HG02610 (cell line): ENCODE measurements around the gene DYSF.

Experiments used
- ATAC-seq: cut with Tn5 transposase; IDR thresholded peaks from one replicate; pipeline ENCODE4 v1.9.1; 2021; ENCODE audit warnings: mild to moderate bottlenecking, moderate library complexity; ENCODE audit not compliant: unreplicated experiment

Gene DYSF

GRCh38 chr2:71526141-71526540 lies 72.8 kb downstream of the DYSF start:
- ATAC-seq = no peak

GRCh38 chr2:71526975-71527374 lies 73.6 kb downstream of the DYSF start:
- no peak for ATAC-seq

DNA sequence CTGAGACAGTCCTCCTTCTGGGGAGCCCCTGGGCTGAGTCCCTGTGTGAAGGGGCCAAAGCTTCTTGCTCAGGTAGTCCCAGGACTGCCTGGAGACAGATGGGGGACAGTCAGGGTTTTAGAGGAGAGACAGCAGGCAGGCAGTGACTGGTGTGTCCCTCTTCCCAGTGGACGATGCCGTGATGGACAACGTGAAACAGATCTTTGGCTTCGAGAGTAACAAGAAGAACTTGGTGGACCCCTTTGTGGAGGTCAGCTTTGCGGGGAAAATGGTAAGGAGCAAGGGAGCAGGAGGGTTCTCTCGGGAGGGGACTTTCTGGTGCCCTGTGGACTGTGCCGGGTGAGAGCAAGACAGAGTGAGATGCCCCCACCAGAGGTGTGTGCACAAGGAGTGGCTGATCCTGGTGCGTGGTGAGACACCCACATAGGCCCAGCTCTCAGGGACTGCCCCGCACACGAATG lies 74.8 kb downstream of the DYSF start:
- ATAC-seq = no peak

GRCh38 chr2:71528749-71529148 lies 75.4 kb downstream of the DYSF start:
- no peak for ATAC-seq

DNA sequence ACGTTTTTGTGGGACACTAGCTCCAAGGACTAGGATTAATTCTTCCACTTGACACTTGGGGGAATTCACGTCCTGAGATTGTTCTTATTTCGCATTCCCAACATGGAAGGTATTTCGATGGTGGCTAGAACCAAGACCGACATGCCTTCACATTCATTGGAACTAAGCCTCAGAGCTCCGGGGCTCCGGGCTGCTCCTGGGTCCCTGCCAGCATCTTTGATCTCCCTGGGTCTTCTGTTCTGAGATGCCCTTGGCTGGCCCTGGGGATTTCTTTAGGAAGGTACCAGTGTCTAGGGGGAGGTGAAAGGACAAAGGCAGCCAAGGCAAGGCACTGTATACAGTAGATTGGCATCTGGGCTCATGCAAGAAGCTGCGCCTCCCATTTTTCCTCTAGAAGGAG lies 76.8 kb downstream of the DYSF start:
- ATAC-seq = no peak

- ATAC-seq = no peak
Measured at GRCh38 chr2:71530641-71531332, 77.4 kb downstream of the DYSF start.

GRCh38 chr2:71531522-71532047 lies 78.2 kb downstream of the DYSF start:
- ATAC-seq = no peak

DNA sequence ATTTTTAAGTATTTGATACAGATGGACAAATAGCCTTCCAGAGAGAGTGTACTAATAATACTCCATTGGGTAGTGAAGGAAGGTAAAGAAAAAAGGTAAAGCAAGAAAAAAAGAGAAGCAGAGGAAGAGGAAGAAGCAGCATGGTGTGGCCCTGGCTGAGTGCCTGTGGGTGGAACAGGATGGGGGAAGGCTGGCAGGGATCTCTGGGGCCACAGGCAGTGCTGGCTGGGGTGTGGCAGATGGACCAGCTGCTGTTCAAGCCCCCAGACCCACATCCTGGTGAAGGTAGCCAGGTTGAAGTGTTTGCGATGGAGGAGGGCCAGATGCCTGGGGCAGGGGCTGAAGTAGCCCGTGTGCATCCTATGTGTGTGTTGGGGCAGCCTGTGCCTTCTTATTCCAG lies 79.0 kb downstream of the DYSF start:
- no peak for ATAC-seq

DNA sequence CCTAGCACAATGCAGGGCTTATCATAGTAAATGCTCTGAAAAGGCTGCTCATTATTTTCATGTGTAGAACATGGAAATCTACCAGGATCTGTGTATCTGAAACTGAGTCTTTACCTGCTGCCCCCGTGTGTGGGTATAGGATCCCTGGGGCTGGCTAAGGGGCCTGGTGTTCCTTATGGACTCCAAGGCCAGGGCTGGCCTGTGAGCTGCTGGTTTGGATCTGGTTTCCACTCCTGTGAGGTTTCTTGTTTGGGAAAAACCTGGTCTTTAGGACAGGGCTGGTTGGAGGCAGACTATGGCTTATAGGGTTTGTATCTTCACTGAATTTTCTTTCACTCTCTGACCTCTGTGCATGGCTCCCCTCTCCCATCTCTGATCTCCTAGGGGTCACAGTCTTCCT lies 80.8 kb downstream of the DYSF start:
- ATAC-seq = no peak

GRCh38 chr2:71534826-71535225 lies 81.5 kb downstream of the DYSF start:
- ATAC-seq = no peak

- ATAC-seq = no peak
Measured at GRCh38 chr2:71535526-71535925, 82.2 kb downstream of the DYSF start.

- ATAC-seq = no peak
Measured at GRCh38 chr2:71536226-71536671, 82.9 kb downstream of the DYSF start.

DNA sequence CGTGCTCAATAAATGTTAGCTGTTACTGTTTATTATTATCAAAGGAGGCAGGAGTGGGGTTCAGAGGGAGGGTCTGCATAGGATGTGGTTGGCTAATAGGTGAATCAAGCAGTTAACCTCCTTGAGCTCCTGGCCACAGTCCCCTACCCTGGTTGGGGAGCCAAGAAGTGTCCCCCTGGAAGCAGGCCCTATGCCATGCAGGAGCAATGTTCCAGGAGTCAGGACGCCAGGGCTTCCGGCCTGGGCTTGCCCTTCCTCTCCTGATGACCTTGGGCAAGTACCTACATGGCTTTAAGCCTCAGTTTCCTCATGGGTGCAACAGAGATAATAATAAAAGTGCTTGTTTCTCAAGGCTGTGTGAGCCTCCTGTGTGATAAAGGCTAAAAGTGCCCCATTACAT lies 84.9 kb downstream of the DYSF start:
- ATAC-seq = no peak

DNA sequence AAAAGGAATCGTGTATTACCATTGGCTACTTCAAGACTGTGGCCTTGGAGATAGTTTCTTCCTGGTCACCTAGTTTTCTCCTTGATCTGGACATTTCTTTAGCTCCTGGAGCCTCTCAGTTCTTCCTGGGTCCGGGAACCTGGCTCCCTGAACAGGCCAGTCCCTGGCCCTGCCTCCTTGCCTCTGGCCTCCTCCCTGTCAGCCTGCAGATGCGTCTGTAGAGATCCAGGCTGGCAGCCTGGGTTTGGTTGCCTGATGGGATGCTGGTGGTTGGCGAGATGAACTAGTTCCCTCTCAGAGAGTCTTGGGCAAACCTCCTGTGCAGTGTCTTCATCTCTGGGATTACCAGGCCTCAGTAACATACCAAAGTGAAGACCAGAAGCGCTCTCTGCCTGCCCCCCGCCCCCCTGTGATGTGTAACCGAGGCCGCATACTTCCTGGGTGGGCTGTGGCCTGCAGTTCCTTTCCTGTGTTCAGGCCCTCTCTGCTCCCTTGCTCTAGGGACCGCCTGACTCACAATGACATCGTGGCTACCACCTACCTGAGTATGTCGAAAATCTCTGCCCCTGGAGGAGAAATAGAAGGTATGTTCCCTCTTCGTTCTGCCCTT lies 85.4 kb downstream of the DYSF start:
- ATAC-seq = no peak

- ATAC-seq = no peak
Measured at GRCh38 chr2:71540818-71541217, 87.5 kb downstream of the DYSF start.

- no peak for ATAC-seq
Measured at GRCh38 chr2:71544919-71545571, 91.7 kb downstream of the DYSF start.

DNA sequence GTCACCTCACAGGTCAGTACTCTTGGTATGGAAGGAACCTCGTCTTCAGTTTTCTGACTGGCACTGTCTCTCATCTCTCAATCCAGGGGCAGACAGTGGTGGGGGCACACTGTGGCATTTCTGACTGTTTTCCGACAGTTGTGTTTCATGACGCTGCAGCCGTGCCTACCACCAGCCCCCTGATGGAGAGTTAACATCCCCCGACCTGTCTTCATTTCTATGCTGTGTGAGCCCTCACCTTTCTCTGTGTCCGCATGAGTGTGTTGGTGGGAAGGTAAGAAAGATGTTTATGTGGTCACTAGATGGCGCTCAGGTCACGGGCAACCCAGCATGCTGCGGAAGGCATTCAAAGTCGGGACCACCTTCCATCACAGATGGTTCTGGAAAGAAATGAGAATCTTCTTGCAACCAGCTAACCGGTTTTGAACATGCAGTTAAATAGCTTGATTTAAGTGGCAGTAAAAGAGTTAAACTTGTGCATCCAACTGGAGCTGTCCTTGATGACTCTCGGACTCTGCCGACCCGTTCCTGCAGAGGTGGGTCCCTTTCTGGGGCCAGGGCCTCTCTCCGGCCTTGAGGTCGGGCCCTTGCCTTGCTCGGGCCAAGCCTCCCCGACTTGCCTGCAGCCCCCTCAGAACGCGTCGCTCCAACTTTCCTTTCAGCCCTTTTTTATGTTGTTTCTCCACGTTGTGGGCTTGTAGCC lies 92.4 kb downstream of the DYSF start:
- peak; percentile 60 for ATAC-seq

DNA sequence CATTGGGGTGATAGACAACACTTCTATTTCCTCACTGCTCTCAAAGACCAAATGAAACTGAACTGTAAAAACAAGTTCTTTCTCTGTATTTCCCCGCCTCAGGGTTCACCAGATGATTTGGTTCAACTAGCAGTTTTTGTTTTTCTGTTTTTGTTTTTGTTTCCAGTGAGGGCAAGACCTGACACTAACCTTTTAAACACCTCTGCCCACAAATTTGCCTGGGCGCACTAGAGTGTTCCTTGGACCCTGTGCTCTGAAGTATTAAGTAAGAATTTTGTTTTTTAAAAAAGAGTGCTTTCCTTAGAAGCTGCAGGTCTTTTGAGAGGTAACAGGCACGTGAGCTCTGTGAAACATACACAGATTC lies 92.9 kb downstream of the DYSF start:
- ATAC-seq = no peak

- no peak for ATAC-seq
Measured at GRCh38 chr2:71546777-71547281, 93.5 kb downstream of the DYSF start.

- ATAC-seq = no peak
Measured at GRCh38 chr2:71547616-71548285, 94.4 kb downstream of the DYSF start.
